ENCODE measurements around the gene MTMR2. TPM values are rescaled to one million over a fixed set of nuclear protein-coding genes. Genes with fewer than 3 reads are reported as not detected.
A peak's percentile ranks its signal among the peaks of the same experiment; 100 is the strongest.

The MTMR2 gene
- total RNA-seq, 1 experiment from 2014 or later = 59.0 TPM

- peaks cover 0 to 21% (median 19%) of the 10 kb centered on the region in 3 experiments; a peak in 6 of 7 replicates for H3K36me3 Mint-ChIP-seq (ENCODE audit: insufficient read depth in 1 of 3, low read depth in 3 of 3)
- no CpG with 5 or more reads among the region's 6 CpGs for WGBS (ENCODE audit: extremely low coverage, insufficient read length, low lambda C conversion rate)
- DNase-seq = peak; percentile 35
- Histone ChIP-seq H2BK12ac (ENCODE audit: insufficient read length, low read depth, low read length) (no peak overlapping the region), H3K56ac (ENCODE audit: insufficient read length, low read depth, low read length) (no peak overlapping the region), H2AK5ac (ENCODE audit: insufficient read length, low read length) (no peak overlapping the region), H3K79me2 (ENCODE audit: insufficient read depth, low read length) (no peaks in the 10 kb centered on the region), H3K27me3 (ENCODE audit: insufficient read depth, low read length) (no peaks in the 10 kb centered on the region), H3K79me1 (ENCODE audit: insufficient read depth, low read depth, low read length, poor library complexity, severe bottlenecking) (no peaks in the 10 kb centered on the region), H3K9ac (ENCODE audit: extremely low read depth, insufficient read length, low read length) (no peak overlapping the region), H3K23me2 (ENCODE audit: insufficient read length, low read depth, low read length, poor library complexity, severe bottlenecking) (no peaks in the 10 kb centered on the region), H3T11ph (ENCODE audit: low read length) (no peak overlapping the region), H2BK120ac (ENCODE audit: low read depth, low read length, poor library complexity, severe bottlenecking) (no peak overlapping the region), H2BK15ac (ENCODE audit: low read depth, low read length) (no peak overlapping the region), H3K9me3 (ENCODE audit: control insufficient read depth, low read depth, low read length) (no peaks in the 10 kb centered on the region), H2BK20ac (ENCODE audit: low read depth, low read length, poor library complexity, severe bottlenecking) (no peak overlapping the region), H2AFZ (ENCODE audit: low read length) (no peak overlapping the region), H2BK5ac (ENCODE audit: insufficient read length, low read length) (no peak overlapping the region), H4K20me1 (ENCODE audit: control insufficient read depth, insufficient read depth, insufficient read length) (no peaks in the 10 kb centered on the region), H3K23ac (ENCODE audit: insufficient read length, low read depth, low read length) (no peak overlapping the region), H4K8ac (replicated peaks; ENCODE audit: insufficient read length, low read depth, low read length) (no peak overlapping the region), H3K18ac (ENCODE audit: insufficient read length, low read depth, low read length) (no peak overlapping the region), H3K4me2 (ENCODE audit: insufficient read depth, insufficient read length, low read length) (no peak overlapping the region), H3K4me1 (ENCODE audit: insufficient read depth, low read length) (no peaks in the 10 kb centered on the region), H3K27ac (ENCODE audit: insufficient read length, low read depth, low read length) (no peak overlapping the region), H4K91ac (ENCODE audit: insufficient read length, low read depth, low read length) (no peak overlapping the region), H4K5ac (ENCODE audit: insufficient read length, low read depth, low read length) (no peak overlapping the region), H3K14ac (ENCODE audit: insufficient read depth, low read length) (no peak overlapping the region), H3K4ac (ENCODE audit: low read depth, low read length) (no peak overlapping the region)
- peaks cover 0 to 4% of the 10 kb centered on the region in 2 experiments; a peak in 3 of 4 replicates for H3K4me1 Mint-ChIP-seq
- no peaks in the 10 kb centered on the region for H3K27me3 Mint-ChIP-seq (ENCODE audit: low read depth)
- no peak overlapping the region for H3K4me3 Mint-ChIP-seq
- no peaks in the 10 kb centered on the region for H3K9me3 Mint-ChIP-seq
- no peak overlapping the region for H3K27ac Mint-ChIP-seq
- peak; percentile 67 for TF ChIP-seq CTCF (conservative IDR thresholded peaks at IDR 0.05)
Observed at GRCh38 chr11:95849087-95849825, 74.7 kb downstream of the MTMR2 start.

Measured in H9 (cell line).